GM18951 (cell line): ENCODE measurements around the gene ASPHD2.

ENCODE experiments used
- POLR2A ChIP-seq: IDR thresholded peaks from 4 replicates; pipeline ENCODE4 v1.6.1; 2011; ENCODE audit warnings: mild to moderate bottlenecking; ENCODE audit not compliant: insufficient read length, insufficient read depth; ENCODE audit errors: extremely low read depth
- in situ Hi-C: fragments of 300-500 bp; cut with MboI; formaldehyde crosslinking; loops from one replicate; pipeline ENCODE4 v1.12.0; 2022; ENCODE audit warnings: low sequenced_read_pairs, mixed read lengths, inconsistent platforms; ENCODE audit not compliant: unreplicated experiment

The ASPHD2 gene

DNA sequence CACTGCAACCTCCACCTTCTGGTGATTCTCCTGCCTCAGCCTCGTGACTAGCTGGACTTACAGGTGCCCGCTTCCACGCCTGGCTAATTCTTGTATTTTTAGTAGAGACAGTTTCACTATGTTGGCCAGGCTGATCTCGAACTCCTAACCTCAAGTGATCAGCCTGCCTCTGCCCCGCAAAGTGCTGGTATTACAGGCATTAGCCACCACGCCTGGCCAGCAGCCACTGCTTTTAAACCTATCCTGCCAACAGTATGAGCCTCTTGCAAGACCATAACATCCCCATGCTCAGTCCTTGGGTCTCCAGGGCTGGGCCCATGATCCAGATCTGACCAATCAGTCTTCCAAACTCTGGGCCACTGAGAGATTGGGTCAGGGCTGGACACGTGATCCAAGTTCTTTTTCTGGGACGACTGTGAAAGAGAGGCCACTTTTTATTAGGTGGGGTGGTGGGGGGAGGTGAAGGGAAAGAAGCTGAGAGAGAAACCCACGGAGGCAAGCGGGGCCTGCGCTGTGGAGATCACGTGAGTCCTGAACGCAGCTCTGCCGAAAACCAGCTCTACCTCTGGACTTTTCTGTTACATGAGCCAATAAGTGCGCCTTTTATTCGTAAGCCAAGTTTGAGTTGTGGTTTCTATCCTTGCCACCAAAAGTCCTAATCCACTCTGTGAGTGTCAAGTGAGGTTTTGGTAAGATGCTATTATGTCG, 17.9 kb downstream of the ASPHD2 start:
- in situ Hi-C loops = no loop called here
- no peak for TF ChIP-seq POLR2A

DNA sequence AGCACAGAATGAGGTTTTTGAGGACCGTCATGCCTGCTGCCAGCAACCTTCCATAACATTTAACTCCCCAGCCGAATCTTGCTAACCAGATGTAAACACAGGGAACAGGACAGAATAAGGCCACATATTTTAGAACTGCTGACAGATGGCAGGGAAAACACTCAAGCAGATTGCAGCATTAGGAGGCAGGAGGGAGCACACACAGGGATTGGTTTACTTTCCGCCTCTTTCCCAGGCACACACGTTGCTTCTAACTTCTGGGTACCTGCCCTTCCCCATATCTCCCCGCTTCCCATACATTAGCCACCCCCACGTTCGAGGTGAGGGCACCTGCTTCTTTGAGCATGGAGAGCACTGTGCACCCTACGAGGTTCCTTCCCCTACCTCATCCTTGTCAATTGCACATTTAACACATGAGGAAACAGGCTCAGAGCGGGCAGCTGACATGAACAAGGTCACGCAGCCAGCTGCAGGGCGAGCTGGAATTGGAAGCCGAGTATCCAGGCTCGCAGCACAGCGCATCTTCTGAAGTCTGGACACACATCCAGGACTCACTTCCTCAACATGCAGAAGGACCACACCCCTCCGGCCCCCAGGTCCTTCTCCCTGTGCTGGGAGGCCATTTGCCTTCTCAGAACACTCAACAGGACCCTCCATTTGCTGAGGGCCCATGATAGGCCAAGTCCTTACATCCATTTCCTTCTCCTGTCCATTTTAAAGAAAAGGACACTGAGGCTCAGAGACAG, 18.7 kb downstream of the ASPHD2 start:
- TF ChIP-seq POLR2A = no peak
- in situ Hi-C loops = no loop called here

DNA sequence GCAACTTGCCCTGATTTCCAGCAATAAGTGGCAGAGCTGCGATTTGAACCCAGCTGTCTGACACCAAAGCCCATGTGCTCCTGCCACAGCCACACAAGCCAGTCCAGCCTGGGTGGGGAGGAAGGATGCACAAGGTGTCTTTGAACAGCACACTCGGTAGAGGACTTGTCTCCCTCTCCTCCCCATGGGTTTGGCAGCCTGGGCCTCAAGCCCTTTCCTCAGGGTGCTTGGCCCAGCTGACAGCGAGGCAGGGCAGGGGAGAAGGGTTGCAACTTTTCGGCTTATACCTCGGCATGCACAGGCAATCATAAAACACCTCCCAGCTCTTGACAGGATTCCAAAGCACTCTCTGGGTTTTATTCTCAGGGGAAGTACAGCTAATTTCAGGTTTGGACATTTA, 19.3 kb downstream of the ASPHD2 start:
- in situ Hi-C loops = no loop called here
- TF ChIP-seq POLR2A = no peak

DNA sequence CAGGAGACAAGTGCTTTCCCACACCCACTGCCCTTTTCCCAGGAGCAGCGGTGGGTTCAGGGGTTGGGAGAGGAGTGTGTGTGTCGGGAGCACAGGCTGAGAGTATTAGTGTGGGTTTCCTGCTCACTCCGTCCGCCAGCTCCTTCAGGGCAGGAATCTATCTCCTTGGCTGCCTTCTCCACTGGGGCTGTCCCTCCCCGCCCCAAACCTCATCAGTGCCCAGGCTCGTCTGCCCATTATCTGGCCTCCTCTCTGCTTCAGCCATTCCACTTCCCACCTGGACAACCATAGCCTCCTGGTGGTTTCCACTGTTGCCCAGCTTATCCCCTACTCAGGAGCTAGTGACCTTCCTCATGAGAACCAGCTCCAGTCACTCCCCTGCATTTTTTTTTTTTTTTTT, 19.9 kb downstream of the ASPHD2 start:
- in situ Hi-C loops = no loop called here
- no peak for TF ChIP-seq POLR2A

DNA sequence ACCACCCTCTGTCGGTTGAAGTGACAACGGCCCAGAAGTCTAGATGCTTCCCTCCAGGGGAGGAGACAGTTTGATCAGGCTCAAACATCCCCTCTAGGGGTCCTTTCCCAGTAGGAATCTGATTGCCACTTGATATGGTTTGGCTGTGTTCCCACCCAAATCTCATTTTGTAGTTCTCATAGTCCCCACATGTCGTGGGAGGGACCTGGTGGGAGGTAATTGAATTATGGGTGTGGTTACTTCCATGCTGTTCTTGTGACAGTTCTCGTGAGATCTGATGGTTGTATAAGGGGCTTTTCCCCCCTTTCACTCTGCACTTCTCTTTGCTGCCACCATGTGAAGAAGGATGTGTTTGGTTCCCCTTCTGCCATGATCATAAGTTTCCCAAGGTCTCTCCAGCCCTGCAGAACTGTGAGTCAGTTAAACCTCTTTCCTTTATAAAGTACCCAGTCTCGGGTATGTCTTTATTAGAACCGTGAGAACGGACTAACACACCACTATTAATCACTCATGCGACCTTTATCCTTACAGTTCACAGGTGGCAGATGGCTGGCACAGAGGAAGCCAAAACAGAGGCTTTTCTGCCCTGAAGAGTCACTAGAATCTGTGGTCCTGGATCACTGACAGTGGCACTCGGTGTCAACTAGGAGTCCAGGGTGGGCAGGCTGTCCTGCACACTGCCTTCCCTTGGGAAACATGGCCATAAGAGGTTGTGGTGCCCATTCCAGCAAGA, 21.6 kb downstream of the ASPHD2 start:
- in situ Hi-C loops = loop anchor here (25.0 kb wide), 1 partner anchor 88 kb away; no protein-coding TSS in a partner anchor
- TF ChIP-seq POLR2A = no peak

DNA sequence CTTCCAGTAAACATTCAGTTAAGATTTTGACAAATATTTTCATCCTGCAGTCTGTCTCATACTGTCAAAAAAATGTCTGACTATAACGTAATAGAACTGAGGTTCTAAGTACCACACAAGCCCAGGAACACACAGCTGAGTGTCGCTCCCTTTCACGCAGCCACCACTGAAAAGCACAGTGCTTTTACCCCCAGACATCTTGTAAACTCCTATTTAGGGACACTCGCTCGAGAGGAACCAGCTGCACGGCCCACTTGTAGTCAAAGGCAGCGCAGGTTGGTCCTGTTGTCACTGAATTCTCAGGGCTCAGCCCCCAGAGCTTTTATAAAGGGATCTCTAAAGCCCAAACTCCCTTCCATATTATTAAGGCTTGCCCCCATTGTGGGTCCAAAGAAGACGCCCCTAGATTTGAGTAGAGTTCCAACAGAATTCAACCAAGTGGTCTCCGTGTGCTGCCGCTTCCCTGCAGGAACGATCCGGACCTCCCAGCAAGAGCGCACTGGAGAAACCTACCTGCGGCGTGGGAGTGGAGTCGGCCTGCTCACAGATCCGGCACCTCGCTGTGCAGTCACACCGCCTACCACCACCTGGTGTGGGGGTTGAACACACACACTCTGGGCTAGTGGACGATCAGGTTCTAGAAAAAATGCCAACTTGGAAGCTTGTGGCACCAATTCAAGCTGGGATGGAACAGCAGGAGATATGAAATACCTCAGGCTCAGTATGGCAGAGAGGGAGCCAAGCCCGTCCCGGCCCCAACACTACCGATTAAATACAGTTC, 23.4 kb downstream of the ASPHD2 start:
- no peak for TF ChIP-seq POLR2A
- in situ Hi-C loops = loop anchor here (25.0 kb wide), 1 partner anchor 90 kb away; no protein-coding TSS in a partner anchor

DNA sequence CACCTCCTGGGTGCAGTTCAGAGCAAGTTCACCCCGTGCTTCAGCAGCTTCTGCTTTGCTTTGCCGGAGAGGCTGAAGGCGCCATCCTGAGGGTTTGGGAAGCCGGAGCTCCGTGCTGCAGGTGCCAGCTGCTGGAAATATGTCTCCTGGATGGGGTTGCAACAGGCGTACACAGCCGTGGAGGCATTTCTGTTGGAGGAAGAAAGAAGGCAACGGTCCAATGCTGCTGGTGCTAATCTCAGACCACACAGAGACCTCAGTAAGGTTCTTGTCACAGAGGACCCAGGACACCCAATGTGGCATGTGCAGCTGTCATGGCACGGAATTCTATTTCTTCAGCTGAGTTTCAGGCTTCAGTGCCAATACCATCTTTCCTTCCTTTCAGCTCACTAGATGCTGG, 24.2 kb downstream of the ASPHD2 start:
- in situ Hi-C loops = loop anchor here (25.0 kb wide), 1 partner anchor 91 kb away; no protein-coding TSS in a partner anchor
- no peak for TF ChIP-seq POLR2A

DNA sequence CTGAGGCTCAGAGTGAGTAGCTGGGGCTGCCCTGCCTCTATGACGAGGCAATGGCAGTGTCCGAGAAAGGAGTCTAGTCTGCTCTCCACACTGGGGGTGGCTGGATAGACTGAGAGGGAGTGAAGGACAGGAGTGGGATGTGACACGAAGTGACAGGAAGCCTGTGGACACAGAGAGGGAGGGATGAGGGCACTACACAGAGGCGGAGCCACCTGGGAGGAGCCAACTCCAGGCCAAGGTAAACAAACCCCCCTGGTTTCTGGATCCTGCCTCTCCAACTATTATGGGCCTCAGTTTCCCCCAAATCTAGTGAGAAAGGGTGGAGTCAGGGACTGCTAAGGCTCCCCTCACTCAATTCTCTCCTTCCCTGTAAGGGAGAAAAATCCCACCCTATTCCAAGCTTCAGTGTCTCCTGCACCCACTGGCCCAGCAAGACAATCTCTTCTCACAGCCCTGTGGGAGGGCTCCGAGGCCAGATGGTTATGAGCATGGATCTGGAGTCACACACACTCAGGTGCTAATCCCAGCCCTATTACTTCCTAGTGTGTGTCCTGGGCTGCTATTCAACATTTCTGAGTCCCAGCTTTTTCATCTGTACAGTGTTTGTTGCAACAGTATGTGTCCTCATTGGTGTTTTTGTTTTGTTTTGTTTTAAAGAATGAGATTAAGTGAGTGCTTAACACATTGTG, 24.9 kb downstream of the ASPHD2 start:
- in situ Hi-C loops = loop anchor here (25.0 kb wide), 1 partner anchor 92 kb away; no protein-coding TSS in a partner anchor
- no peak for TF ChIP-seq POLR2A

DNA sequence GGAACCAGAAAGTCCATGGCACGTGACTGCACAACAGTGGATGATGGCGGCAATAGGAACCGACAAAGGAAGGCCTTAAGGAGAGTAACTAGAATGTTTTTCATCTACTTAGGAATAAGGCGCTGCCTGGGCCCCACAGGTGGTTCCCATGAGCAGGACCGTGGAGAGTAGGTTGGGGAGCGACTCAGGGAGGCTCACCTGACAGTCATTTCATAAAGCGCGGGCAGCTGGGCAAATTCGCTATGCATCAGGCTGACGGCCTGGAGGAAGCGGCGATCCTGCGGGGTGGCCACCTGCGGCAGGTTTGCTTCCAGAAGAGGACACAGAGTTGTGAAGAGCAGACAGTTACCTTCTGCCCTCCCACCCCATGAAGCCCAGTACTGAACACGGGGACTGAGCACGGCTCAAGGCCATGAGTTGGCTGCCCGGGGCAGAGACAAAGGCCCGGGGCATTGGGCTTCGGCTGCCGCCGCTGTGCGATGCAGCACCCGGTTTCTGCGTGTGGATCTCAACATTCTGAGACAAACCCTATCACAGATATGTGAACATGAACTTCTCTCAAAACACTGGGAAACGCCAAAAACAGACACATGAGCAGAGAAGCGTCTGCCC, 28.7 kb downstream of the ASPHD2 start:
- no peak for TF ChIP-seq POLR2A
- in situ Hi-C loops = loop anchor here (5.0 to 25.0 kb wide), 2 partner anchors 55 to 95 kb away; no protein-coding TSS in a partner anchor

DNA sequence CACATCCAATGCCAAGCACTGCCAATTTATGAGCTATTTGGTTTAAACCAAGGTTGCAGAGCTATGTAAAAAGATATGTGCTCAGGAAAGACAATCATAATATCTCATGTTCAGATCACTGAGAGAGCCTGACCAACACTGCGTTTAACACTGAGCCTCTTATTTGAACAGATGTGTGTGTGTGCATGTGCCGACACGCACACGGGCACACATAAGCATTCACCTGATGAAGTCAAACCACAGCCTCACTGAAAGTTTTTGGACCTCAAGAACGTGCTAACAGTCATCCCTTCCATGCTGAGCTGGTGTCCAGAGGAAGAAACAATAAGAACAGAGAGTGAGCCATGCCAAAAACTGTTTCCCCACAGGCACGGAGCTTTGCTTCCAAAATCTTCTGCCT, 31.1 kb downstream of the ASPHD2 start:
- in situ Hi-C loops = loop anchor here (25.0 kb wide), 1 partner anchor 98 kb away; no protein-coding TSS in a partner anchor
- no peak for TF ChIP-seq POLR2A

DNA sequence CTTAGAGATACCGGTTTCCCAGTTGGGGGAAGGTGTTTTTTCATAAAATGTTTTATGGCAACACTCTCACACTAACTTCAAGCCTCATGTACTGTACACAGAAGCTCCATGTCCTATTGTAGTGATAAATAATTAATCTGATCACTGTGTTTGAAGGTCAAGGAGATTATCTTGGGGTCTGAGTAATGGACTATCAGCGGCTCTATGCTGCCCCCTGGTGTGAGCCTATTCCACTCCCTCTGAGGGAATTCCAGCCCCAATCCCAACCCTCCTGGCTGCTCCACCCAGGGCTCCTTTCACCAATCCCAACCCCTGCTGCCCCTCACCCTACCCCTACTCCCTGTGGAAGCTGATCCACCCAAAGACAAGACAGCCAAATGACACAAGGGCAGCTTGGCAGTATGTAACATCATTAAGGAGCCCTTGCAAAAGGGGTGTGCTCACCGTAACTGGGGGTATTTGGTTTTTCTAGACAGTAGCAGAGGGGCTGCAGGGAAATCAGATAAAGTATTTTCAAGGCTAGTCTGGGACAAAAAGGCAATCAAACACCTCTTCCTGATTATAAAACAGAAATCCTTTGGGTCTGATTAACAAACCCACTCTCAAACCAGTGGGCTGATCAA, 32.2 kb downstream of the ASPHD2 start:
- in situ Hi-C loops = loop anchor here (25.0 kb wide), 1 partner anchor 99 kb away; no protein-coding TSS in a partner anchor
- no peak for TF ChIP-seq POLR2A
